WTC11 (cell line): Measurements from ENCODE around the gene UQCC2. TPM values are rescaled to one million over a fixed set of nuclear protein-coding genes. Genes with fewer than 3 reads are reported as not detected.

Experiments used
- ATAC-seq: fragments of 200-7000 bp; cut with Tn5 transposase; 2 replicates; pipeline ENCODE4 v1.10.0; 2021; ENCODE audit warnings: mild to moderate bottlenecking, moderate library complexity
- CTCF ChIA-PET: fragments of 300-600 bp; sonication (Branson Sonifier 250); formaldehyde crosslinking; loops from one replicate; lab custom pipeline; 2021; ENCODE audit warnings: antibody characterized with exemption; lab: Charles Lee
- POLR2A ChIA-PET: fragments of 350-600 bp; sonication (Branson Sonifier 250); formaldehyde crosslinking; loops from one replicate; lab custom pipeline; 2021; ENCODE audit warnings: antibody characterized with exemption; lab: Charles Lee
- DNase-seq: peaks from one replicate; pipeline ENCODE4 v3.0.0; 2021; ENCODE audit warnings: low spot score
- H3K27ac Mint-ChIP-seq: 2 replicates; pipeline ENCODE4 v1.8.0; 2021; ENCODE audit warnings: mixed read lengths
- H3K27me3 Mint-ChIP-seq: 2 replicates; pipeline ENCODE4 v1.8.0; 2021; ENCODE audit warnings: low read depth, mild to moderate bottlenecking, moderate library complexity, mixed read lengths
- H3K36me3 Mint-ChIP-seq: 2 replicates; pipeline ENCODE4 v1.8.0; 2021; ENCODE audit warnings: mixed read lengths
- H3K4me1 Mint-ChIP-seq: 2 replicates; pipeline ENCODE4 v1.8.0; 2022; ENCODE audit warnings: mixed read lengths
- H3K4me3 Mint-ChIP-seq: 2 replicates; pipeline ENCODE4 v1.8.0; 2021; ENCODE audit warnings: mild to moderate bottlenecking, moderate library complexity, mixed read lengths
- H3K9me3 Mint-ChIP-seq: 2 replicates; pipeline ENCODE4 v1.8.0; 2021; ENCODE audit warnings: mixed read lengths
- ARID4B ChIP-seq: sonication (generic); formaldehyde crosslinking; IDR thresholded peaks from 2 replicates; pipeline ENCODE4 v1.8.0; 2023; ENCODE audit warnings: missing genetic modification reagents, mild to moderate bottlenecking, borderline replicate concordance
- ATF1 ChIP-seq: sonication (generic); formaldehyde crosslinking; IDR thresholded peaks from 2 replicates; pipeline ENCODE4 v1.8.1; 2023; ENCODE audit warnings: mild to moderate bottlenecking, moderate library complexity, missing genetic modification reagents
- ATF3 ChIP-seq: sonication (generic); formaldehyde crosslinking; conservative IDR thresholded peaks from 2 replicates; pipeline ENCODE4 v1.8.1; 2022; ENCODE audit warnings: mild to moderate bottlenecking, missing genetic modification reagents
- CBFB ChIP-seq: sonication (generic); formaldehyde crosslinking; IDR thresholded peaks from 2 replicates; pipeline ENCODE4 v1.8.1; 2022; ENCODE audit warnings: mild to moderate bottlenecking, low read depth, missing genetic modification reagents
- CDX4 ChIP-seq: fragments of 250-450 bp; sonication (Bioruptor Pico); IDR thresholded peaks from 2 replicates; pipeline ENCODE4 v1.9.0; 2021; ENCODE audit warnings: moderate library complexity, mild to moderate bottlenecking, inconsistent platforms, borderline replicate concordance
- CREM ChIP-seq: sonication (generic); formaldehyde crosslinking; IDR thresholded peaks from 2 replicates; pipeline ENCODE4 v1.8.1; 2022; ENCODE audit warnings: mild to moderate bottlenecking, missing genetic modification reagents, moderate library complexity
- E2F1 ChIP-seq: sonication (generic); formaldehyde crosslinking; IDR thresholded peaks from 2 replicates; pipeline ENCODE4 v1.8.0; 2022; ENCODE audit warnings: mild to moderate bottlenecking, missing genetic modification reagents
- EMX1 ChIP-seq: fragments of 250-450 bp; sonication (Bioruptor Pico); IDR thresholded peaks from 2 replicates; pipeline ENCODE4 v1.8.0; 2021; ENCODE audit warnings: mild to moderate bottlenecking
- ETV6 ChIP-seq: sonication (generic); formaldehyde crosslinking; IDR thresholded peaks from 2 replicates; pipeline ENCODE4 v1.8.1; 2022; ENCODE audit warnings: mild to moderate bottlenecking, missing genetic modification reagents
- GRHL2 ChIP-seq: fragments of 250-450 bp; sonication (Bioruptor Pico); IDR thresholded peaks from 2 replicates; pipeline ENCODE4 v1.8.0; 2022; ENCODE audit warnings: mild to moderate bottlenecking, moderate library complexity; ENCODE audit not compliant: insufficient replicate concordance, severe bottlenecking
- MAX ChIP-seq: sonication (generic); formaldehyde crosslinking; IDR thresholded peaks from 2 replicates; pipeline ENCODE4 v1.8.0; 2022; ENCODE audit warnings: mild to moderate bottlenecking, missing genetic modification reagents
- MLX ChIP-seq: sonication (generic); formaldehyde crosslinking; IDR thresholded peaks from 2 replicates; pipeline ENCODE4 v1.8.1; 2023; ENCODE audit warnings: mild to moderate bottlenecking, missing genetic modification reagents, moderate library complexity
- MXD4 ChIP-seq: fragments of 250-450 bp; sonication (Bioruptor Pico); IDR thresholded peaks from 2 replicates; pipeline ENCODE4 v1.8.0; 2021; ENCODE audit warnings: mild to moderate bottlenecking, moderate library complexity, borderline replicate concordance
- NFATC4 ChIP-seq: fragments of 250-450 bp; sonication (Bioruptor Pico); IDR thresholded peaks from 2 replicates; pipeline ENCODE4 v1.9.0; 2021; ENCODE audit warnings: mild to moderate bottlenecking
- NFE2L1 ChIP-seq: sonication (generic); formaldehyde crosslinking; IDR thresholded peaks from 2 replicates; pipeline ENCODE4 v1.8.1; 2023; ENCODE audit warnings: missing genetic modification reagents
- NR3C1 ChIP-seq: sonication (generic); formaldehyde crosslinking; conservative IDR thresholded peaks from 2 replicates; pipeline ENCODE4 v1.8.1; 2023; ENCODE audit warnings: low read depth, mild to moderate bottlenecking, missing genetic modification reagents
- SOX15 ChIP-seq: fragments of 250-450 bp; sonication (Bioruptor Pico); IDR thresholded peaks from 2 replicates; pipeline ENCODE4 v1.9.0; 2021; ENCODE audit warnings: mild to moderate bottlenecking
- TEAD1 ChIP-seq: sonication (generic); formaldehyde crosslinking; IDR thresholded peaks from 2 replicates; pipeline ENCODE4 v1.8.0; 2022; ENCODE audit warnings: mild to moderate bottlenecking, missing genetic modification reagents
- TP53 ChIP-seq: sonication (generic); formaldehyde crosslinking; IDR thresholded peaks from 2 replicates; pipeline ENCODE4 v1.8.1; 2023; ENCODE audit warnings: mild to moderate bottlenecking, missing genetic modification reagents
- ZNF121 ChIP-seq: sonication (generic); formaldehyde crosslinking; IDR thresholded peaks from 2 replicates; pipeline ENCODE4 v1.8.0; 2023; ENCODE audit warnings: missing genetic modification reagents
- ZNF138 ChIP-seq: sonication (generic); formaldehyde crosslinking; conservative IDR thresholded peaks from 2 replicates; pipeline ENCODE4 v1.8.1; 2022; ENCODE audit warnings: mild to moderate bottlenecking, moderate library complexity, missing genetic modification reagents
- ZNF263 ChIP-seq: sonication (generic); formaldehyde crosslinking; IDR thresholded peaks from 2 replicates; pipeline ENCODE4 v1.8.1; 2022; ENCODE audit warnings: low read depth, mild to moderate bottlenecking, moderate library complexity, missing genetic modification reagents
- ZNF416 ChIP-seq: fragments of 250-450 bp; sonication (Bioruptor Pico); IDR thresholded peaks from 2 replicates; pipeline ENCODE4 v1.9.0; 2021; ENCODE audit warnings: mild to moderate bottlenecking, inconsistent platforms
- ZNF425 ChIP-seq: fragments of 250-450 bp; sonication (Bioruptor Pico); conservative IDR thresholded peaks from 2 replicates; pipeline ENCODE4 v1.9.0; 2021; ENCODE audit warnings: mild to moderate bottlenecking
- total RNA-seq: library from RNA; stranded (reverse); gene quantifications from 3 replicates; pipeline ENCODE4 v1.2.3, GENCODE V29; 2021

UQCC2 gene
- total RNA-seq, 1 experiment from 2014 or later = 65.8 TPM

GRCh38 chr6:33699739-33700138 is 11.8 kb downstream of the UQCC2 start (continued):
- TF ChIP-seq TEAD1 (CRISPR knock-in tag) (no peak), TP53 (CRISPR knock-in tag) (no peak), ARID4B (CRISPR knock-in tag) (no peak)

- Mint-ChIP-seq H3K27me3 (no peaks in the 10 kb centered on the region), H3K4me1 (peaks cover 19% of the 10 kb centered on the region), H3K27ac (no peak overlapping the region), H3K9me3 (no peaks in the 10 kb centered on the region), H3K36me3 (peaks cover 47% of the 10 kb centered on the region), H3K4me3 (no peak overlapping the region)
- POLR2A ChIA-PET = no interaction called here
- ATAC-seq = no peak
- no peak for DNase-seq
- CTCF ChIA-PET = no interaction called here
- no peak for TF ChIP-seq EMX1 (CRISPR knock-in tag)
- TF ChIP-seq SOX15 (CRISPR knock-in tag) = no peak
- no peak for TF ChIP-seq CDX4 (CRISPR knock-in tag)
- TF ChIP-seq ATF1 (CRISPR knock-in tag) = no peak
- TF ChIP-seq CBFB (CRISPR knock-in tag) = no peak
Measured at GRCh38 chr6:33699131-33699530, 12.4 kb downstream of the UQCC2 start.

GRCh38 chr6:33698494-33698893 is 13.0 kb downstream of the UQCC2 start:
- ChIA-PET POLR2A (no interaction called here), CTCF (interaction anchor here (1.3 kb wide), 1 partner anchor 13 kb away, joined by 6 read pairs; the partner anchor contains the start of gene UQCC2)
- no peaks in the 10 kb centered on the region for H3K27me3 Mint-ChIP-seq
- peaks cover 19% of the 10 kb centered on the region for H3K4me1 Mint-ChIP-seq
- no peak for ATAC-seq
- no peaks in the 10 kb centered on the region for H3K9me3 Mint-ChIP-seq
- no peak for DNase-seq
- no peak overlapping the region for H3K4me3 Mint-ChIP-seq
- peaks cover 49% of the 10 kb centered on the region for H3K36me3 Mint-ChIP-seq
- TF ChIP-seq NFE2L1 (CRISPR knock-in tag) (no peak), ETV6 (CRISPR knock-in tag) (no peak), ZNF416 (CRISPR knock-in tag) (no peak), E2F1 (CRISPR knock-in tag) (no peak), SOX15 (CRISPR knock-in tag) (no peak), ZNF425 (CRISPR knock-in tag) (no peak), MAX (CRISPR knock-in tag) (no peak), NFATC4 (no peak), ZNF121 (no peak), ZNF263 (no peak), TP53 (CRISPR knock-in tag) (no peak), CREM (CRISPR knock-in tag) (no peak), ZNF138 (CRISPR knock-in tag) (no peak), ATF3 (CRISPR knock-in tag) (no peak), NR3C1 (CRISPR knock-in tag) (no peak), ATF1 (CRISPR knock-in tag) (no peak), MLX (CRISPR knock-in tag) (no peak), MXD4 (CRISPR knock-in tag) (no peak), GRHL2 (CRISPR knock-in tag) (no peak)
- no peak overlapping the region for H3K27ac Mint-ChIP-seq
